Measurements from ENCODE around the gene VIPR2.

GRCh38 chr7:159169391-159169790 is 24.7 kb upstream of the VIPR2 start:
- no peak for TF ChIP-seq CTCF (IDR thresholded peaks at IDR 0.05)
- TF ChIP-seq POLR2A (IDR thresholded peaks at IDR 0.05) = no peak
